ENCODE measurements around the gene SYT1.

DNA sequence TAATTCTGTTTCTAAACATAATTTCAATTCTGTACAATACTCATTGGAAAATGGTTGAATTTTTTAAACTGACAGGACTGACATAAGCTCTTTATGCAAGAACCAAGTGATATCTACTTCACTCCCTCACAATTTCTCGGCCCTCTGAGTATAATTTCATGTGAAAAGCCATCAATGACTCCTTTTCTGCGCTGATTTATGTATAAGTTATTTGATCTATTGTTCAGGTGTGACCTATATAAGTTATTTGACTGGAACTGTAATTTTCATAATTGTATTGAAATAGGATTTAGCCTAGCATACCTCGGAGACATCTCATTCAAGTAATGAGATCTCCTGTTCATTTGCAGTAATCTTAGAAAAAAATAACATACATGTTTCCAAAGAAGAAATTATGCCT lies 184.4 kb downstream of the SYT1 start:
- TF ChIP-seq, protein P1, sequence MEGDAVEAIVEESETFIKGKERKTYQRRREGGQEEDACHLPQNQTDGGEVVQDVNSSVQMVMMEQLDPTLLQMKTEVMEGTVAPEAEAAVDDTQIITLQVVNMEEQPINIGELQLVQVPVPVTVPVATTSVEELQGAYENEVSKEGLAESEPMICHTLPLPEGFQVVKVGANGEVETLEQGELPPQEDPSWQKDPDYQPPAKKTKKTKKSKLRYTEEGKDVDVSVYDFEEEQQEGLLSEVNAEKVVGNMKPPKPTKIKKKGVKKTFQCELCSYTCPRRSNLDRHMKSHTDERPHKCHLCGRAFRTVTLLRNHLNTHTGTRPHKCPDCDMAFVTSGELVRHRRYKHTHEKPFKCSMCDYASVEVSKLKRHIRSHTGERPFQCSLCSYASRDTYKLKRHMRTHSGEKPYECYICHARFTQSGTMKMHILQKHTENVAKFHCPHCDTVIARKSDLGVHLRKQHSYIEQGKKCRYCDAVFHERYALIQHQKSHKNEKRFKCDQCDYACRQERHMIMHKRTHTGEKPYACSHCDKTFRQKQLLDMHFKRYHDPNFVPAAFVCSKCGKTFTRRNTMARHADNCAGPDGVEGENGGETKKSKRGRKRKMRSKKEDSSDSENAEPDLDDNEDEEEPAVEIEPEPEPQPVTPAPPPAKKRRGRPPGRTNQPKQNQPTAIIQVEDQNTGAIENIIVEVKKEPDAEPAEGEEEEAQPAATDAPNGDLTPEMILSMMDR (IDR thresholded peaks at IDR 0.05; ENCODE audit: insufficient read depth, low read depth, low read length), result no peak
- TF ChIP-seq EZH2 (IDR thresholded peaks at IDR 0.05; ENCODE audit: insufficient read depth, low read length), result no peak

Measured in astrocyte (in vitro differentiated cells and primary cell).